GM12872 (cell line): Measurements from ENCODE around the gene ESYT2.

Experiments
- CTCF ChIP-seq: IDR thresholded peaks from 3 replicates; pipeline ENCODE4 v1.5.1; 2011; ENCODE audit warnings: low read depth, mild to moderate bottlenecking, low read length, moderate library complexity; ENCODE audit not compliant: insufficient read depth

The ESYT2 gene

DNA sequence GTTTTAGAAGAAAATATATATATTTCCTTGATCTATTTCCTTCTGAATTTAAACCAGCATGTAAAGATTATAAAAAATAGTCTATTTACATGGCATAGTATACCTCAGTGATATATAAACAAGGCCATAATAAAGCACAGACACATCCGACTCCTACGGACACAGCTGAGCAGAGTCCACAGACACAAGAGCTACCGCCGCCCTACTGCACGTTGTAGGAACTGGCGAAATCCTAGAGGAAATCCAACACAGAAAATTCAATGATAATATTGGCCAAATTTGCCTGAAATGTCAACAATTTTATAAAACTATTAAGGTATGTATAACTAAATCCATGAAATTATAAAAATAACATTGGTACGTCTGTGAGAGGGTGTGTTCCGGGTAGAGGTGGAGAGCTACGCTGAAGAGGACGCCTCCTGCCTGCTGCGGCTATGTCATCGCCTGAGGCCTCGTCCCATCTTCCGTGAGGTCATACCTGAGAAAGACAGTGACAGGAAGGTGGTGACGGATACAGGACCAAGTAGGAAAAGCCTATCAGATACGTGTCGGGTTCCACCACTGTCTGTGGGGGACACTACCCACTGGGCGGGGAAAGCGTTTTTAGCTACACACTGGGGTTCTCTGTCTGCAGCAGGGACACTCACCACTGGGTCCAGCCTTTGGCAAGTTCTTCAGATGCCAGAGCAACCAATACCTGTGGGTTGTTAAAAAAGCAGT, 95.4 kb downstream of the ESYT2 start:
- no peak for TF ChIP-seq CTCF

- no peak for TF ChIP-seq CTCF
These were observed 96.1 kb downstream of the ESYT2 start for GRCh38 chr7:158733220-158733519.

DNA sequence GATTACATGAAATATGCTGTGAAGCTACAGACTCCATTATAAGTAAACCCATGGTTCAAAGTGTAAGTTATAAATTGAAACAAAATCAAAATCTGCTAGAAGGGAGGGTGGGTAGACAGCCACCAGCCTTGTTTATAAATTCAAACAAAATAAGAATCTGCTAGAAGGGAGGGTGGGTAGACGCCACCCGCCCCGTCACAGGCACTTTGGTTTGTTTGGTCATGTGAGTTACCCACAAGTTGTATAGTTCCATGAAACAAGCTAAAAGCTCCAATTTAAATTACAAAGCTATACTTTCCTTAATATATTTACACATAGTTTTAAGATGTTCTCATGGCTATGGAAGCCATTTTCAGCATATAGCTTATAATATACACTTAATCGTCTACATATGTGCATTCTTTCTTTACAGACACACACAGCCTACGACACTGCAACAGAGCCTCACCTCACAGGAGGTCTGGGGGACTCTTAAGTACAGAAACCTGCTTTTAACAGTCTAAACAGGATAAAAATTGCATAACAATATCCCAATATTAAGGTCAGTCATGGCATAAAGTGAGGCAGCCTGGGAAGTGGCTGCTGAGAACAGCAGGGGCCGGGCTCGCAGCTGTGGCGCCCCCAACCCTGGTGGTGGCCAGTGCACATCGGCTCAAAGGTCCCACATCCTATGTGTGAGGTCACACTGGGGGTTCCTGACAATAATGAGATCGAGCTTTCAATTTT, 96.7 kb downstream of the ESYT2 start:
- no peak for TF ChIP-seq CTCF

GRCh38 chr7:158731761-158732160, 97.5 kb downstream of the ESYT2 start:
- no peak for TF ChIP-seq CTCF

DNA sequence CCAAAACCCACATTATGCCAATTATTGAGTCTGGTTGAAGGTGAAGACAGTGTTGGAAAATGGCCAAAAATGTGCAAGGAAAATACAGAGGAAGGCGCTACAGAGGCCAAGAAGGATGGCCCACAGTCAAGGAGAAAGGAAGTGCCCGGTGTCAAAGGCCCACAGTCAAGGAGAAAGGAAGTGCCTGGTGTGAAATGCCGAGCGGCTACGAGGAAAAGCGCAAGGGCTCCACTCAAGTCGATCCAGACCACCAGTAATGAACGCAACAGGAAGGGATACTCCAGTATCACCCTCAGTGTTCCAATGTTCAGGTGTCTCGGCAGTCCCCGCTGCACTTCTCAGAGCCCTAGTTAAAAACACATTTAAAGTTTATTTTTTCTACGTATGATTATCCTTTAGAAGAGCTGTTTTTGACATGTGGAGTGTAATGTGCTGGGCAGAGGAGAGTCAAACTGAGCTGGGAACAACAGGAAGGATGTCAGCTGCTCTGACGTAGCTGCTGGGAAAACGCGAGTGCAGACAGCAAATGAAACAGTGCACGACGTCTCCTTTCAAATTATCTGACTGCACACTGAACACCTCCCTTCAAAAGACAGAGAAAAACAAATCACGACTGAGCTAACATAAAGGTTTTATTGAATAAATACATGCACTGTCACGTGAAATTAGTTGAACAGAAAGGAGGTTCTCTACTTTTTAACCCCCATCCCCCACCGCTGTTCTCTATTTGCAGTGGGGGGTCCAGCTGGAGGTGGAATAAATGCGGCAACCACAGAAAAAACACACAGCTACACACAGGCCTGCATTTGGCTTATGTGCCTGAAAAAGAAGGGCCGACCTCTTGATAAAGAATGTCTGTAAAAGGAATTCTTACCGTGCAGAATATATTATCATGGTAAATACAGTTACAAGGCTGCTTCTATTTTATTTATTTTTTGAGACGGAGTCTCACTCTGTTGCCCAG, 98.6 kb downstream of the ESYT2 start:
- TF ChIP-seq CTCF: no peak

DNA sequence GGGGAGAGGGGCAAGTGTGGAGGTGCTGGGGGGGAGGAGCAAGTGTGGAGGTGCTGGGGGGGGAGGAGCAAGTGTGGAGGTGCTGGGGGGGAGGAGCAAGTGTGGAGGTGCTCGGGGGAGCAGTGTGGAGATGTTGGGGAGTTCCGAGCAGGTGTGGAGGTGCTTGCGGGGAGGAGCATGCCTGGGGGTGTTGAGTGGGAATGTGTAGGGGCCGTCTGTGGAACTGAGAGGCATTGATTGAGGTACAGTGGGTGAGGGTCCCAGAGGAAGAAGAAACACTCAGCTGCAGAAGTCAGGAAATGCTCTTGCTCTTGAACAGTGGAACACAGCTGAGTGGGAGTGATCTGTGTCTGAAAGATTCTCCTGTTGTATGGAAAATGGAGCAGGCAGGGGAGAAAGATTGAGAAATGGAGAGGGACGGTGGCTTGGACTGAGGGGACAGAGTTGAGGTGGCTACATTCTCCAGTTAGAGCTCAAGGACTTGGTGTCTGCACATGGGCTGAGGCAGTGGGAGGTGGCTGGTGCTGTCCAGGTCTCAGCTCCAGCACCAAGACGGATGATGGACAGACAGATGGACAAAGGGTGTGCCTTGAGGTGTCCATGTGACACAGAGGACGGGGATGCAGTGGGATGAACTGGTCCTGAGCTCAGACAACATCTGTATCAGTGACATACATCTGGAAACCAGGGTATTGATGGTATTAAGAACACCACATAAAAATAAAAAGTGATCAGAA, 99.5 kb downstream of the ESYT2 start:
- no peak for TF ChIP-seq CTCF
